Ectodermal cell (in vitro differentiated cells): ENCODE data around the gene KPNA5.

ENCODE experiments used
- H3K27ac ChIP-seq: 2 replicates; pipeline ENCODE4 v1.7.0; 2013; ENCODE audit warnings: mild to moderate bottlenecking, low read depth, low read length; ENCODE audit not compliant: insufficient read depth, poor library complexity, severe bottlenecking
- H3K27me3 ChIP-seq: 2 replicates; pipeline ENCODE4 v1.7.0; 2013; ENCODE audit warnings: mild to moderate bottlenecking, low read length; ENCODE audit not compliant: insufficient read depth, control insufficient read depth, poor library complexity, severe bottlenecking
- H3K36me3 ChIP-seq: one replicate; pipeline ENCODE4 v1.7.0; 2013; ENCODE audit warnings: low read length; ENCODE audit not compliant: control insufficient read depth, insufficient read depth
- H3K4me1 ChIP-seq: one replicate; pipeline ENCODE4 v1.7.0; 2013; ENCODE audit warnings: low read length; ENCODE audit not compliant: control insufficient read depth, insufficient read depth
- H3K4me3 ChIP-seq: 2 replicates; pipeline ENCODE4 v1.7.0; 2013; ENCODE audit warnings: low read depth, low read length, control low read depth; ENCODE audit not compliant: insufficient read depth
- H3K9me3 ChIP-seq: 2 replicates; pipeline ENCODE4 v1.7.0; 2013; ENCODE audit warnings: mild to moderate bottlenecking, low read length, moderate library complexity; ENCODE audit not compliant: control insufficient read depth
- WGBS, 2 experiments: methylation state at CpG; one replicate each; pipeline ENCODE4 v1.1.7; 2013; ENCODE audit warnings: missing lambda C conversion rate in 2 of 2; 5-methylcytosine and 5-hydroxymethylcytosine counted together

Gene KPNA5

GRCh38 chr6:116745176-116745575 lies 64.2 kb downstream of the KPNA5 start:
- H3K27me3 ChIP-seq: no peaks in the 10 kb centered on the region

GRCh38 chr6:116761779-116762178 lies 80.8 kb downstream of the KPNA5 start:
- 70 to 73% methylated on average over 4 of the region's 4 CpGs for WGBS, 2 experiments
- no peak overlapping the region for H3K27ac ChIP-seq
- no peaks in the 10 kb centered on the region for H3K9me3 ChIP-seq
- H3K36me3 ChIP-seq: no peaks in the 10 kb centered on the region
- H3K27me3 ChIP-seq: peaks cover 39% of the 10 kb centered on the region
- no peak overlapping the region for H3K4me3 ChIP-seq
- no peaks in the 10 kb centered on the region for H3K4me1 ChIP-seq

More at GRCh38 chr6:116745176-116745575, 64.2 kb downstream of the KPNA5 start:
- H3K4me3 ChIP-seq: no peak overlapping the region
- no peak overlapping the region for H3K27ac ChIP-seq
- no peaks in the 10 kb centered on the region for H3K4me1 ChIP-seq
- no peaks in the 10 kb centered on the region for H3K9me3 ChIP-seq
- no peaks in the 10 kb centered on the region for H3K36me3 ChIP-seq
- 77 to 94% methylated on average over 4 to 5 of the region's 5 CpGs for WGBS, 2 experiments

- H3K4me3 ChIP-seq: no peak overlapping the region
- no peak overlapping the region for H3K27ac ChIP-seq
- 80% methylated on average over 1 of the region's 1 CpG; no CpG with 5 or more reads in 1 of the 2 experiments for WGBS, 2 experiments
- H3K9me3 ChIP-seq: no peaks in the 10 kb centered on the region
- H3K4me1 ChIP-seq: no peaks in the 10 kb centered on the region
- no peaks in the 10 kb centered on the region for H3K36me3 ChIP-seq
- H3K27me3 ChIP-seq: peaks cover 42% of the 10 kb centered on the region
Observed at GRCh38 chr6:116762235-116762634, 81.2 kb downstream of the KPNA5 start.

- H3K36me3 ChIP-seq: no peaks in the 10 kb centered on the region
Observed at GRCh38 chr6:116763048-116763447, 82.0 kb downstream of the KPNA5 start.

GRCh38 chr6:116763906-116764628 lies 83.1 kb downstream of the KPNA5 start:
- no peak overlapping the region for H3K27ac ChIP-seq
- H3K4me3 ChIP-seq: peak overlapping the region; percentile 45
- WGBS, 2 experiments: 56 to 61% methylated on average over 8 to 10 of the region's 11 CpGs
- no peaks in the 10 kb centered on the region for H3K36me3 ChIP-seq
- H3K9me3 ChIP-seq: no peaks in the 10 kb centered on the region
- no peaks in the 10 kb centered on the region for H3K4me1 ChIP-seq
- H3K27me3 ChIP-seq: peaks cover 42% of the 10 kb centered on the region

More at GRCh38 chr6:116763048-116763447, 82.0 kb downstream of the KPNA5 start:
- H3K27ac ChIP-seq: no peak overlapping the region
- no peaks in the 10 kb centered on the region for H3K9me3 ChIP-seq
- no peaks in the 10 kb centered on the region for H3K4me1 ChIP-seq
- no peak overlapping the region for H3K4me3 ChIP-seq
- peaks cover 42% of the 10 kb centered on the region for H3K27me3 ChIP-seq

GRCh38 chr6:116764629-116764960 lies 83.6 kb downstream of the KPNA5 start:
- Histone ChIP-seq H3K36me3 (no peaks in the 10 kb centered on the region), H3K27ac (no peak overlapping the region), H3K27me3 (peaks cover 42% of the 10 kb centered on the region), H3K4me3 (peak overlapping the region; percentile 45), H3K4me1 (no peaks in the 10 kb centered on the region), H3K9me3 (no peaks in the 10 kb centered on the region)
- WGBS, 2 experiments: 6 to 8% methylated on average over 19 of the region's 19 CpGs

- WGBS, 2 experiments: 1% methylated on average over 89 of the region's 89 CpGs
- Histone ChIP-seq H3K9me3 (no peaks in the 10 kb centered on the region), H3K27me3 (peaks cover 42% of the 10 kb centered on the region), H3K4me3 (peak within 1 kb of the TSS; percentile 45), H3K4me1 (no peaks in the 10 kb centered on the region), H3K27ac (no peak within 1 kb of the TSS), H3K36me3 (no peaks in the 10 kb centered on the region)
Observed at GRCh38 chr6:116764961-116765841, 84.2 kb downstream of the KPNA5 start, which contains the start of gene FAM162B. Gene FAM162B (minus strand): TSS chr6:116765719. CDS start chr6:116765576, 143 bp downstream.

GRCh38 chr6:116766506-116767176 lies 85.6 kb downstream of the KPNA5 start:
- H3K27ac ChIP-seq: no peak overlapping the region
- WGBS, 2 experiments: 82 to 89% methylated on average over 5 of the region's 5 CpGs
- H3K4me1 ChIP-seq: no peaks in the 10 kb centered on the region
- no peak overlapping the region for H3K4me3 ChIP-seq
- no peaks in the 10 kb centered on the region for H3K9me3 ChIP-seq
- H3K27me3 ChIP-seq: peaks cover 42% of the 10 kb centered on the region
- H3K36me3 ChIP-seq: no peaks in the 10 kb centered on the region

- Histone ChIP-seq H3K9me3 (no peaks in the 10 kb centered on the region), H3K27me3 (peaks cover 42% of the 10 kb centered on the region), H3K36me3 (no peaks in the 10 kb centered on the region), H3K4me3 (no peak overlapping the region), H3K27ac (no peak overlapping the region), H3K4me1 (no peaks in the 10 kb centered on the region)
- 85% methylated on average over 2 of the region's 2 CpGs; no CpG with 5 or more reads in 1 of the 2 experiments for WGBS, 2 experiments
Observed at GRCh38 chr6:116767715-116768114, 86.7 kb downstream of the KPNA5 start.

- 92 to 93% methylated on average over 1 of the region's 1 CpG for WGBS, 2 experiments
- H3K36me3 ChIP-seq: no peaks in the 10 kb centered on the region
- no peaks in the 10 kb centered on the region for H3K4me1 ChIP-seq
- H3K9me3 ChIP-seq: no peaks in the 10 kb centered on the region
- no peak overlapping the region for H3K27ac ChIP-seq
- no peaks in the 10 kb centered on the region for H3K27me3 ChIP-seq
- no peak overlapping the region for H3K4me3 ChIP-seq
Observed at GRCh38 chr6:116772450-116772849, 91.4 kb downstream of the KPNA5 start.
